ENCODE results near the gene FBLN7.

DNA sequence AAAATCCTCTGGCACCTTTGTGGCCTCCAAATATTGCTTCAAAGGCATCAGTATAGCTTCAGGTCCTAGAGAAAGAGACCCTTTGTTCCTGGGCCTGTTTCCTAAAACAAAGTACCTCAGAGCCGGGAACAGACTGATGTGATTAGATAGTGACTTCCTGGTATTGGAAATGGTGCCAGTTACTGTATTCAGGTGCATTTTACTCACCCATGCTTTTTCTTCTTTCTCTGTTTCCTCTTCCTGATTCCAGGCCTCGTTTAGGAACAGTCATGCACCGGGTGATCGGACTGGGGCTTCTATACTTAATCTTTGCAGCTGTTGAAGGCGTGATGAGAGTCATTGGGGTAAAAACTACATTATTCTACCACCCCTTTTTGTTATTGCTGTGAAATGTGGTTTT lies 48.8 kb upstream of the FBLN7 start:
- TF ChIP-seq POLR2A (IDR thresholded peaks at IDR 0.05) = no peak
- no peak for TF ChIP-seq CTCF (IDR thresholded peaks at IDR 0.05)

Measured in right lobe of liver (tissue), 4 donors.